22Rv1 (cell line): ENCODE measurements around the gene ATP6V1A.
A peak's percentile ranks its signal among the peaks of the same experiment; 100 is the strongest.

ENCODE experiments used
- ZFX ChIP-seq: fragments of 450-650 bp; IDR thresholded peaks from 2 replicates; pipeline ENCODE4 v1.6.1; 2017; ENCODE audit warnings: antibody characterized with exemption, borderline replicate concordance
- TF ChIP-seq, protein P1 (sequence below): fragments of 450-650 bp; IDR thresholded peaks from 2 replicates; pipeline ENCODE4 v1.5.1; 2017; ENCODE audit warnings: mild to moderate bottlenecking

DNA sequence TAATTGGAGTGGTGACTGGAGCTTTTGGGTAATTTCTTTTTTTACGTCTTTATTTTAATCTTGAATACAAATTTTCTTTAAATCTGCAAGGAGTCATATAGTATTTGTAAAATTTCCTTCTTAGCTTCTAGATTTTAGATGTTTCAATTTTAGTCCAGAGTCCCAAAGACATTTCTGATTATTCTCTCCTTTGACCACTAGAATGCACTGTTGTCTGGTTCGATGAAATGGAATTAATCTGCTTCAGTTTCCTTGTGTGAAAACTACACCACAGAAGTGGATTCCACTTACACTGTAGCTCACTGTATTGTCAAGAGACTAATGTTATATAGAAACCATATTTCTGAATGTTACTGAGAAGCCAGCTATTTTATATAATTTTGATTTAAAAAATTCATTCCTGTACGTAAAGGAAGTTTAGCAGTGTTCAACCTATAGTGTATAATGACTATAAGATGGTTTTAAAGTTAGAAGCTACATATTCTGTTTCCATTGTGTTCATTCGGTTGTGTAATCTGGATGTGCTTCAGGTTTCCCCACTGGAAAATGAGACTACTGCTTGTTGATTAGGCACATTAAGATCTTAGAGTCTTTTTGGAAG lies 97.9 kb downstream of the ATP6V1A start:
- TF ChIP-seq, protein P1, sequence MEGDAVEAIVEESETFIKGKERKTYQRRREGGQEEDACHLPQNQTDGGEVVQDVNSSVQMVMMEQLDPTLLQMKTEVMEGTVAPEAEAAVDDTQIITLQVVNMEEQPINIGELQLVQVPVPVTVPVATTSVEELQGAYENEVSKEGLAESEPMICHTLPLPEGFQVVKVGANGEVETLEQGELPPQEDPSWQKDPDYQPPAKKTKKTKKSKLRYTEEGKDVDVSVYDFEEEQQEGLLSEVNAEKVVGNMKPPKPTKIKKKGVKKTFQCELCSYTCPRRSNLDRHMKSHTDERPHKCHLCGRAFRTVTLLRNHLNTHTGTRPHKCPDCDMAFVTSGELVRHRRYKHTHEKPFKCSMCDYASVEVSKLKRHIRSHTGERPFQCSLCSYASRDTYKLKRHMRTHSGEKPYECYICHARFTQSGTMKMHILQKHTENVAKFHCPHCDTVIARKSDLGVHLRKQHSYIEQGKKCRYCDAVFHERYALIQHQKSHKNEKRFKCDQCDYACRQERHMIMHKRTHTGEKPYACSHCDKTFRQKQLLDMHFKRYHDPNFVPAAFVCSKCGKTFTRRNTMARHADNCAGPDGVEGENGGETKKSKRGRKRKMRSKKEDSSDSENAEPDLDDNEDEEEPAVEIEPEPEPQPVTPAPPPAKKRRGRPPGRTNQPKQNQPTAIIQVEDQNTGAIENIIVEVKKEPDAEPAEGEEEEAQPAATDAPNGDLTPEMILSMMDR: peak; percentile 82
- no peak for TF ChIP-seq ZFX
